ENCODE measurements around the gene SIPA1L3.

DNA sequence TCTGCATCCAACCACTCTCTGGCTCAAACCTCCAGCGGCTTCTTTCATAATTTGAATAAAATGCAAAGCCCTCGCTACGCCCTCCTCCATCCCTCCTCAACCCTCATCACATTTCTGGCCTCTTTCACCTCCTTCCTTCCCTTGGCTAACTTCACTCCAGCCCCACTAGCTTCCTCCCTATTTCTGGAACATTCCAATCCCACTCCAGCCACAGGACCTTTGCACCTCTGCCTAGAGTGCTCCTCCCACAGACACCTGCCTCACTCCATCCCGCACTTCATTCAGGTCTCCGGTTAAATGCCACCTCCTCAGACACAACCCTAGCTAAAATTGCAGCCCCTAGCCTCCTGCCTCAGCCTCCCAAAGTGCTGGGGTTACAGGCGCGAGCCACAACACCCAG, 324.9 kb downstream of the SIPA1L3 start:
- TF ChIP-seq EZH2 (IDR thresholded peaks at IDR 0.05; ENCODE audit: insufficient read depth, low read length) = no peak
- TF ChIP-seq, protein P1, sequence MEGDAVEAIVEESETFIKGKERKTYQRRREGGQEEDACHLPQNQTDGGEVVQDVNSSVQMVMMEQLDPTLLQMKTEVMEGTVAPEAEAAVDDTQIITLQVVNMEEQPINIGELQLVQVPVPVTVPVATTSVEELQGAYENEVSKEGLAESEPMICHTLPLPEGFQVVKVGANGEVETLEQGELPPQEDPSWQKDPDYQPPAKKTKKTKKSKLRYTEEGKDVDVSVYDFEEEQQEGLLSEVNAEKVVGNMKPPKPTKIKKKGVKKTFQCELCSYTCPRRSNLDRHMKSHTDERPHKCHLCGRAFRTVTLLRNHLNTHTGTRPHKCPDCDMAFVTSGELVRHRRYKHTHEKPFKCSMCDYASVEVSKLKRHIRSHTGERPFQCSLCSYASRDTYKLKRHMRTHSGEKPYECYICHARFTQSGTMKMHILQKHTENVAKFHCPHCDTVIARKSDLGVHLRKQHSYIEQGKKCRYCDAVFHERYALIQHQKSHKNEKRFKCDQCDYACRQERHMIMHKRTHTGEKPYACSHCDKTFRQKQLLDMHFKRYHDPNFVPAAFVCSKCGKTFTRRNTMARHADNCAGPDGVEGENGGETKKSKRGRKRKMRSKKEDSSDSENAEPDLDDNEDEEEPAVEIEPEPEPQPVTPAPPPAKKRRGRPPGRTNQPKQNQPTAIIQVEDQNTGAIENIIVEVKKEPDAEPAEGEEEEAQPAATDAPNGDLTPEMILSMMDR (IDR thresholded peaks at IDR 0.05; ENCODE audit: insufficient read depth, low read depth, low read length) = no peak
